BLaER1 treated with 17β-estradiol and CSF1 and Interleukin-3, amounts not matched to agents 10 nM and 100 nM (cell line): ENCODE results near the gene S100A10.
A peak's percentile ranks its signal among the peaks of the same experiment; 100 is the strongest.

Experiments used
- H3K27ac ChIP-seq, 11 experiments: shearing (Covaris generic); formaldehyde crosslinking; 2 replicates each; pipeline ENCODE4 v1.8.1; 2022
- H3K27me3 ChIP-seq, 11 experiments: shearing (Covaris generic); formaldehyde crosslinking; 2 replicates each; pipeline ENCODE4 v1.8.1; 2022
- H3K36me3 ChIP-seq, 11 experiments: shearing (Covaris generic); formaldehyde crosslinking; 2 replicates each; pipeline ENCODE4 v1.8.1; 2022
- H3K4me1 ChIP-seq, 10 experiments: shearing (Covaris generic); formaldehyde crosslinking; 2 replicates each; pipeline ENCODE4 v1.8.1; 2022
- H3K4me2 ChIP-seq, 11 experiments: shearing (Covaris generic); formaldehyde crosslinking; 2 replicates each; pipeline ENCODE4 v1.8.1; 2022
- H3K4me3 ChIP-seq, 10 experiments: shearing (Covaris generic); formaldehyde crosslinking; 2 replicates each; pipeline ENCODE4 v1.8.1; 2022
- H3K9ac ChIP-seq, 11 experiments: shearing (Covaris generic); formaldehyde crosslinking; 2 replicates each; pipeline ENCODE4 v1.8.1; 2022
- H3K9me3 ChIP-seq, 11 experiments: shearing (Covaris generic); formaldehyde crosslinking; replicated peaks in 1 of 11; 2 replicates each; pipeline ENCODE4 v1.8.1; 2022
- H4K20me1 ChIP-seq, 11 experiments: shearing (Covaris generic); formaldehyde crosslinking; 2 replicates each; pipeline ENCODE4 v1.8.1; 2022
- Cebpa-rat ChIP-seq, 11 experiments: shearing (Covaris generic); IDR thresholded peaks; 2 replicates each; pipeline ENCODE4 v1.8.1; 2022

S100A10 gene

GRCh38 chr1:151944857-151945575 lies 48.6 kb downstream of the S100A10 start:
- Histone ChIP-seq H3K9ac (peak overlapping the region in 7 of 11 experiments; percentile 47 to 79 (median 72); a peak in 13 of 22 replicates), H3K27me3 (no peaks in the 10 kb centered on the region), H3K4me2 (peak overlapping the region; percentile 23 to 81 (median 69); a peak in 19 of 22 replicates), H4K20me1 (no peaks in the 10 kb centered on the region), H3K27ac (peak overlapping the region in 10 of 11 experiments; percentile 16 to 97 (median 82); a peak in 18 of 22 replicates), H3K36me3 (no peaks in the 10 kb centered on the region), H3K4me1 (peaks cover 0 to 78% (median 32%) of the 10 kb centered on the region in 10 experiments; a peak in 17 of 20 replicates), H3K4me3 (peak overlapping the region in 3 of 10 experiments; percentile 9 to 22 (median 18); a peak in 3 of 20 replicates), H3K9me3 (no peaks in the 10 kb centered on the region)
- TF ChIP-seq Cebpa-rat (IDR thresholded peaks at IDR 0.05): no peak

GRCh38 chr1:151944126-151944856 lies 49.4 kb downstream of the S100A10 start:
- no peaks in the 10 kb centered on the region for H3K9me3 ChIP-seq
- no peaks in the 10 kb centered on the region for H3K27me3 ChIP-seq
- H3K36me3 ChIP-seq: no peaks in the 10 kb centered on the region
- peak overlapping the region in 8 of 11 experiments; percentile 39 to 97 (median 84); a peak in 15 of 22 replicates for H3K27ac ChIP-seq
- TF ChIP-seq Cebpa-rat (IDR thresholded peaks at IDR 0.05): no peak
- H3K4me3 ChIP-seq: no peak overlapping the region
- H3K4me2 ChIP-seq: peak overlapping the region in 6 of 11 experiments; percentile 69 to 81 (median 74); a peak in 12 of 22 replicates
- H3K9ac ChIP-seq: peak overlapping the region in 3 of 11 experiments; percentile 64 to 79 (median 77); a peak in 4 of 22 replicates
- no peaks in the 10 kb centered on the region for H4K20me1 ChIP-seq
- H3K4me1 ChIP-seq: peaks cover 0 to 79% (median 31%) of the 10 kb centered on the region in 10 experiments; a peak in 17 of 20 replicates

GRCh38 chr1:151943591-151943990 lies 50.1 kb downstream of the S100A10 start:
- no peak overlapping the region for H3K4me3 ChIP-seq
- H3K4me1 ChIP-seq: peaks cover 0 to 75% (median 29%) of the 10 kb centered on the region in 10 experiments; a peak in 17 of 20 replicates
- H3K27ac ChIP-seq: peak overlapping the region in 3 of 11 experiments; percentile 84 to 97 (median 95); a peak in 6 of 22 replicates
- H3K27me3 ChIP-seq: no peaks in the 10 kb centered on the region
- no peak overlapping the region for H3K9ac ChIP-seq
- H3K9me3 ChIP-seq: no peaks in the 10 kb centered on the region
- H3K36me3 ChIP-seq: no peaks in the 10 kb centered on the region
- TF ChIP-seq Cebpa-rat (IDR thresholded peaks at IDR 0.05): no peak
- no peaks in the 10 kb centered on the region for H4K20me1 ChIP-seq
- H3K4me2 ChIP-seq: peak overlapping the region in 3 of 11 experiments; percentile 9 to 73 (median 22); a peak in 3 of 22 replicates

- no peaks in the 10 kb centered on the region for H3K9me3 ChIP-seq
- H3K27ac ChIP-seq: peak overlapping the region in 3 of 11 experiments; percentile 4 to 97 (median 95); a peak in 3 of 22 replicates
- H3K27me3 ChIP-seq: no peaks in the 10 kb centered on the region
- H3K4me3 ChIP-seq: no peak overlapping the region
- peak overlapping the region in 3 of 11 experiments; percentile 2 to 22 (median 9); a peak in 3 of 22 replicates for H3K4me2 ChIP-seq
- H3K9ac ChIP-seq: no peak overlapping the region
- H3K4me1 ChIP-seq: peaks cover 0 to 75% (median 29%) of the 10 kb centered on the region in 10 experiments; a peak in 17 of 20 replicates
- no peaks in the 10 kb centered on the region for H3K36me3 ChIP-seq
- no peak for TF ChIP-seq Cebpa-rat (IDR thresholded peaks at IDR 0.05)
- no peaks in the 10 kb centered on the region for H4K20me1 ChIP-seq
Observed at GRCh38 chr1:151942882-151943281, 50.8 kb downstream of the S100A10 start.

GRCh38 chr1:151940541-151940940 lies 53.1 kb downstream of the S100A10 start:
- Histone ChIP-seq H3K4me1 (peaks cover 0 to 62% (median 17%) of the 10 kb centered on the region in 10 experiments; a peak in 17 of 20 replicates), H3K4me3 (no peak overlapping the region), H3K36me3 (no peaks in the 10 kb centered on the region), H3K4me2 (peak overlapping the region in 2 of 11 experiments; percentile 16 to 32; a peak in 3 of 22 replicates), H3K27ac (peak overlapping the region in 3 of 11 experiments; percentile 15 to 97 (median 58); a peak in 5 of 22 replicates), H3K9ac (peak overlapping the region in 1 of 11 experiments; percentile 41; a peak in 1 of 22 replicates), H4K20me1 (no peaks in the 10 kb centered on the region), H3K27me3 (no peaks in the 10 kb centered on the region), H3K9me3 (no peaks in the 10 kb centered on the region)
- TF ChIP-seq Cebpa-rat (IDR thresholded peaks at IDR 0.05): no peak

GRCh38 chr1:151939779-151940178 lies 53.9 kb downstream of the S100A10 start:
- no peaks in the 10 kb centered on the region for H4K20me1 ChIP-seq
- H3K36me3 ChIP-seq: no peaks in the 10 kb centered on the region
- no peak overlapping the region for H3K4me3 ChIP-seq
- H3K27ac ChIP-seq: peak overlapping the region in 1 of 11 experiments; percentile 16; a peak in 1 of 22 replicates
- peaks cover 0 to 54% (median 9%) of the 10 kb centered on the region in 10 experiments; a peak in 13 of 20 replicates for H3K4me1 ChIP-seq
- TF ChIP-seq Cebpa-rat (IDR thresholded peaks at IDR 0.05): no peak
- H3K4me2 ChIP-seq: no peak overlapping the region; a peak in 1 of 22 replicates
- H3K9me3 ChIP-seq: no peaks in the 10 kb centered on the region
- H3K9ac ChIP-seq: no peak overlapping the region
- H3K27me3 ChIP-seq: no peaks in the 10 kb centered on the region

GRCh38 chr1:151939141-151939540 lies 54.5 kb downstream of the S100A10 start:
- H3K4me3 ChIP-seq: no peak overlapping the region
- H3K27ac ChIP-seq: peak overlapping the region in 1 of 11 experiments; percentile 16; a peak in 1 of 22 replicates
- H3K9ac ChIP-seq: no peak overlapping the region
- no peak for TF ChIP-seq Cebpa-rat (IDR thresholded peaks at IDR 0.05)
- H3K4me2 ChIP-seq: no peak overlapping the region; a peak in 1 of 22 replicates
- H4K20me1 ChIP-seq: no peaks in the 10 kb centered on the region
- H3K9me3 ChIP-seq: no peaks in the 10 kb centered on the region
- H3K36me3 ChIP-seq: no peaks in the 10 kb centered on the region
- H3K4me1 ChIP-seq: peaks cover 0 to 48% (median 3%) of the 10 kb centered on the region in 10 experiments; a peak in 10 of 20 replicates
- H3K27me3 ChIP-seq: no peaks in the 10 kb centered on the region

GRCh38 chr1:151936653-151937052 lies 57.0 kb downstream of the S100A10 start:
- TF ChIP-seq Cebpa-rat (IDR thresholded peaks at IDR 0.05): no peak
- Histone ChIP-seq H4K20me1 (no peaks in the 10 kb centered on the region), H3K9ac (peak overlapping the region in 2 of 11 experiments; percentile 1 to 23; a peak in 1 of 22 replicates), H3K4me2 (no peak overlapping the region), H3K27ac (no peak overlapping the region), H3K4me1 (peaks cover 0 to 27% (median 2%) of the 10 kb centered on the region in 10 experiments; a peak in 8 of 20 replicates), H3K9me3 (no peaks in the 10 kb centered on the region), H3K36me3 (no peaks in the 10 kb centered on the region), H3K27me3 (no peaks in the 10 kb centered on the region), H3K4me3 (no peak overlapping the region)
